Measurements from ENCODE around the gene IFNAR1. TPM values are rescaled to one million over a fixed set of nuclear protein-coding genes. Genes with fewer than 3 reads are reported as not detected.
"Not testable (repeated sequence)": the region's sequence is repeated elsewhere in the genome, so short reads cannot be mapped to it uniquely, and the experiment has no call there.

Gene IFNAR1
- total RNA-seq, 1 donor from 2014 or later: 18.7 TPM

GRCh38 chr21:33374080-33374449 is 49.3 kb downstream of the IFNAR1 start:
- TF ChIP-seq CTCF (IDR thresholded peaks at IDR 0.05; ENCODE audit: insufficient read depth, low read length, poor library complexity, severe bottlenecking): no peak
- H3K4me3 ChIP-seq (ENCODE audit: low read depth, low read length): no peak overlapping the region
- no peak for DNase-seq (ENCODE audit: low read depth)

GRCh38 chr21:33374450-33375096 is 49.8 kb downstream of the IFNAR1 start:
- DNase-seq (ENCODE audit: low read depth): no peak
- Histone ChIP-seq H3K4me3 (ENCODE audit: low read depth, low read length) (no peak overlapping the region), H3K27me3 (ENCODE audit: control insufficient read depth, insufficient read depth, low read length) (no peaks in the 10 kb centered on the region), H3K36me3 (ENCODE audit: control insufficient read depth, insufficient read depth, low read length) (no peaks in the 10 kb centered on the region)
- peak; percentile 71 for TF ChIP-seq CTCF (IDR thresholded peaks at IDR 0.05; ENCODE audit: insufficient read depth, low read length, poor library complexity, severe bottlenecking)

More at GRCh38 chr21:33374080-33374449, 49.3 kb downstream of the IFNAR1 start:
- no peaks in the 10 kb centered on the region for H3K27me3 ChIP-seq (ENCODE audit: control insufficient read depth, insufficient read depth, low read length)
- H3K36me3 ChIP-seq (ENCODE audit: control insufficient read depth, insufficient read depth, low read length): no peaks in the 10 kb centered on the region

GRCh38 chr21:33375101-33375644 is 50.4 kb downstream of the IFNAR1 start:
- H3K36me3 ChIP-seq (ENCODE audit: control insufficient read depth, insufficient read depth, low read length): no peaks in the 10 kb centered on the region
- H3K27me3 ChIP-seq (ENCODE audit: control insufficient read depth, insufficient read depth, low read length): no peaks in the 10 kb centered on the region
- TF ChIP-seq CTCF (IDR thresholded peaks at IDR 0.05; ENCODE audit: insufficient read depth, low read length, poor library complexity, severe bottlenecking): no peak
- DNase-seq (ENCODE audit: low read depth): no peak
- H3K4me3 ChIP-seq (ENCODE audit: low read depth, low read length): no peak overlapping the region

GRCh38 chr21:33377221-33377920 is 52.6 kb downstream of the IFNAR1 start:
- Histone ChIP-seq H3K36me3 (ENCODE audit: control insufficient read depth, insufficient read depth, low read length) (no peaks in the 10 kb centered on the region), H3K4me3 (ENCODE audit: low read depth, low read length) (no peak overlapping the region), H3K27me3 (ENCODE audit: control insufficient read depth, insufficient read depth, low read length) (no peaks in the 10 kb centered on the region)
- TF ChIP-seq CTCF (IDR thresholded peaks at IDR 0.05; ENCODE audit: insufficient read depth, low read length, poor library complexity, severe bottlenecking): no peak
- DNase-seq (ENCODE audit: low read depth): no peak

- no peak for DNase-seq (ENCODE audit: low read depth)
- TF ChIP-seq CTCF (IDR thresholded peaks at IDR 0.05; ENCODE audit: insufficient read depth, low read length, poor library complexity, severe bottlenecking): no peak
- no peaks in the 10 kb centered on the region for H3K27me3 ChIP-seq (ENCODE audit: control insufficient read depth, insufficient read depth, low read length)
- H3K4me3 ChIP-seq (ENCODE audit: low read depth, low read length): no peak overlapping the region
- no peaks in the 10 kb centered on the region for H3K36me3 ChIP-seq (ENCODE audit: control insufficient read depth, insufficient read depth, low read length)
Observed at GRCh38 chr21:33378081-33378480, 53.3 kb downstream of the IFNAR1 start.

- not testable (repeated sequence) for H3K36me3 ChIP-seq (ENCODE audit: control insufficient read depth, insufficient read depth, low read length); H3K27me3 ChIP-seq (ENCODE audit: control insufficient read depth, insufficient read depth, low read length); H3K4me3 ChIP-seq (ENCODE audit: low read depth, low read length); DNase-seq (ENCODE audit: low read depth)
Observed at GRCh38 chr21:33379934-33380333, 55.2 kb downstream of the IFNAR1 start.
